Subcutaneous abdominal adipose tissue (tissue), 5 donors: ENCODE data around the gene ALK.

Source experiments
- H3K27ac ChIP-seq: one replicate; pipeline ENCODE4 v1.7.0; 2013; ENCODE audit warnings: low read depth, mild to moderate bottlenecking, inconsistent platforms, low read length, moderate library complexity
- H3K27me3 ChIP-seq, 5 donors: one replicate each; pipeline ENCODE4 v1.7.0; 2013; ENCODE audit warnings: low read length in 5 of 5, inconsistent platforms in 1 of 5; ENCODE audit not compliant: control insufficient read depth in 5 of 5, insufficient read depth in 4 of 5
- H3K36me3 ChIP-seq, 5 donors: one replicate each; pipeline ENCODE4 v1.7.0; 2013; ENCODE audit warnings: low read length in 5 of 5; ENCODE audit not compliant: control insufficient read depth in 5 of 5, insufficient read depth in 5 of 5
- H3K4me1 ChIP-seq, 5 donors: one replicate each; pipeline ENCODE4 v1.7.0; 2013; ENCODE audit warnings: low read length in 5 of 5, mild to moderate bottlenecking in 3 of 5, moderate library complexity in 1 of 5; ENCODE audit not compliant: control insufficient read depth in 5 of 5, insufficient read depth in 5 of 5
- H3K4me3 ChIP-seq, 5 donors: one replicate each; pipeline ENCODE4 v1.7.0; 2013; ENCODE audit warnings: low read length in 5 of 5, low read depth in 1 of 5
- H3K9ac ChIP-seq, 5 donors: one replicate each; pipeline ENCODE4 v1.7.0; 2013; ENCODE audit warnings: low read length in 5 of 5, mild to moderate bottlenecking in 4 of 5, moderate library complexity in 3 of 5
- H3K9me3 ChIP-seq, 5 donors: one replicate each; pipeline ENCODE4 v1.7.0; 2013; ENCODE audit warnings: low read length in 5 of 5; ENCODE audit not compliant: control insufficient read depth in 5 of 5
- donor health status: healthy.
- donor health status: healthy.
- donor health status: healthy.
- donor health status: healthy.
- donor health status: healthy.

The ALK gene

GRCh38 chr2:29532436-29532835 is 388.9 kb downstream of the ALK start:
- H3K36me3 ChIP-seq: no peaks in the 10 kb centered on the region

GRCh38 chr2:29531626-29532025 is 389.8 kb downstream of the ALK start:
- Histone ChIP-seq H3K36me3 (no peaks in the 10 kb centered on the region), H3K27me3 (no peaks in the 10 kb centered on the region), H3K27ac (no peak overlapping the region), H3K9ac (no peak overlapping the region), H3K4me1 (peaks cover 0 to 21% (median 10%) of the 10 kb centered on the region in 5 donors), H3K9me3 (no peaks in the 10 kb centered on the region), H3K4me3 (no peak overlapping the region)

More at GRCh38 chr2:29532436-29532835, 388.9 kb downstream of the ALK start:
- Histone ChIP-seq H3K4me1 (peaks cover 0 to 20% (median 10%) of the 10 kb centered on the region in 5 donors), H3K4me3 (no peak overlapping the region), H3K27ac (no peak overlapping the region), H3K9ac (no peak overlapping the region), H3K9me3 (peaks cover 0 to 5% (median 0%) of the 10 kb centered on the region in 5 donors), H3K27me3 (no peaks in the 10 kb centered on the region)

- H3K9ac ChIP-seq: no peak overlapping the region
- H3K4me3 ChIP-seq: no peak overlapping the region
- H3K27me3 ChIP-seq: no peaks in the 10 kb centered on the region
- H3K36me3 ChIP-seq: no peaks in the 10 kb centered on the region
- no peak overlapping the region for H3K27ac ChIP-seq
- no peaks in the 10 kb centered on the region for H3K9me3 ChIP-seq
- peaks cover 0 to 21% (median 10%) of the 10 kb centered on the region in 5 donors for H3K4me1 ChIP-seq
Measured at GRCh38 chr2:29530281-29530680, 391.1 kb downstream of the ALK start.

GRCh38 chr2:29528891-29529520 is 392.4 kb downstream of the ALK start:
- H3K36me3 ChIP-seq: no peaks in the 10 kb centered on the region
- H3K9me3 ChIP-seq: no peaks in the 10 kb centered on the region
- peaks cover 2 to 21% (median 10%) of the 10 kb centered on the region in 5 donors for H3K4me1 ChIP-seq
- no peak overlapping the region for H3K9ac ChIP-seq
- H3K4me3 ChIP-seq: no peak overlapping the region
- no peak overlapping the region for H3K27ac ChIP-seq
- no peaks in the 10 kb centered on the region for H3K27me3 ChIP-seq

GRCh38 chr2:29528371-29528770 is 393.0 kb downstream of the ALK start:
- Histone ChIP-seq H3K4me3 (no peak overlapping the region), H3K9me3 (no peaks in the 10 kb centered on the region), H3K4me1 (peaks cover 2 to 21% (median 10%) of the 10 kb centered on the region in 5 donors), H3K9ac (no peak overlapping the region), H3K36me3 (no peaks in the 10 kb centered on the region), H3K27me3 (no peaks in the 10 kb centered on the region), H3K27ac (no peak overlapping the region)

- H3K27me3 ChIP-seq: no peaks in the 10 kb centered on the region
- H3K4me3 ChIP-seq: no peak overlapping the region
- H3K9me3 ChIP-seq: no peaks in the 10 kb centered on the region
- no peak overlapping the region for H3K27ac ChIP-seq
- H3K36me3 ChIP-seq: no peaks in the 10 kb centered on the region
- H3K4me1 ChIP-seq: peaks cover 2 to 21% (median 10%) of the 10 kb centered on the region in 5 donors
- no peak overlapping the region for H3K9ac ChIP-seq
Measured at GRCh38 chr2:29527947-29528346, 393.4 kb downstream of the ALK start.

GRCh38 chr2:29526587-29527586 is 394.5 kb downstream of the ALK start:
- Histone ChIP-seq H3K4me1 (peaks cover 2 to 20% (median 10%) of the 10 kb centered on the region in 5 donors), H3K27ac (no peak overlapping the region), H3K9ac (no peak overlapping the region), H3K36me3 (no peaks in the 10 kb centered on the region), H3K4me3 (no peak overlapping the region), H3K9me3 (no peaks in the 10 kb centered on the region), H3K27me3 (no peaks in the 10 kb centered on the region)

GRCh38 chr2:29525921-29526320 is 395.5 kb downstream of the ALK start:
- Histone ChIP-seq H3K9me3 (no peaks in the 10 kb centered on the region), H3K36me3 (no peaks in the 10 kb centered on the region), H3K9ac (no peak overlapping the region), H3K4me3 (no peak overlapping the region), H3K27ac (no peak overlapping the region), H3K27me3 (no peaks in the 10 kb centered on the region), H3K4me1 (peaks cover 6 to 28% (median 14%) of the 10 kb centered on the region in 5 donors)

- H3K27ac ChIP-seq: no peak overlapping the region
- H3K9ac ChIP-seq: no peak overlapping the region
- H3K4me1 ChIP-seq: peaks cover 6 to 33% (median 18%) of the 10 kb centered on the region in 5 donors
- H3K36me3 ChIP-seq: no peaks in the 10 kb centered on the region
- no peak overlapping the region for H3K4me3 ChIP-seq
- no peaks in the 10 kb centered on the region for H3K9me3 ChIP-seq
- H3K27me3 ChIP-seq: no peaks in the 10 kb centered on the region
Measured at GRCh38 chr2:29524652-29525051, 396.7 kb downstream of the ALK start.
